Prostate gland (tissue), 2 donors: ENCODE data around the gene PDE6B. TPM values are rescaled to one million over a fixed set of nuclear protein-coding genes. Genes with fewer than 3 reads are reported as not detected.

Source experiments
- DNase-seq: peaks from one replicate; pipeline ENCODE4 v3.0.0-alpha.2; 2019; ENCODE audit warnings: low spot score
- H3K27ac ChIP-seq, 2 donors: fragments of 200-600 bp; sonication (generic); 2 replicates each; pipeline ENCODE4 v1.5.1; 2017 to 2019
- H3K27me3 ChIP-seq: fragments of 200-600 bp; sonication (generic); replicated peaks from 2 replicates; pipeline ENCODE4 v1.5.1; 2019; ENCODE audit not compliant: insufficient read depth
- H3K36me3 ChIP-seq, 2 donors: fragments of 200-600 bp; sonication (generic); 1 replicate in 1 of 2; 2 replicates in 1 of 2; pipeline versions ENCODE4 v1.5.1 to v1.8.1; 2017 to 2019
- H3K4me1 ChIP-seq: fragments of 200-600 bp; sonication (generic); replicated peaks from 2 replicates; pipeline ENCODE4 v1.5.1; 2019
- H3K4me3 ChIP-seq, 2 donors: fragments of 200-600 bp; sonication (generic); 2 replicates each; pipeline ENCODE4 v1.5.1; 2017 to 2019
- H3K9me3 ChIP-seq: fragments of 200-600 bp; sonication (generic); 2 replicates; pipeline ENCODE4 v1.5.1; 2017
- CTCF ChIP-seq, 4 experiments: fragments of 200-600 bp in 2 of 4; fragments of 450-650 bp in 2 of 4; sonication (generic) in 2 of 4; IDR thresholded peaks; 1 replicate in 3 of 4; 2 replicates in 1 of 4; pipeline ENCODE4 v1.5.1; 2016 to 2019; ENCODE audit warnings: antibody characterized with exemption in 4 of 4, mild to moderate bottlenecking in 2 of 4, moderate library complexity in 2 of 4
- POLR2A ChIP-seq: fragments of 450-650 bp; IDR thresholded peaks from one replicate; pipeline ENCODE4 v1.6.1; 2016; ENCODE audit warnings: antibody characterized with exemption, mild to moderate bottlenecking
- POLR2AphosphoS5 ChIP-seq: sonication (generic); formaldehyde crosslinking; IDR thresholded peaks from one replicate; pipeline ENCODE4 v1.6.1; 2017; ENCODE audit warnings: antibody characterized with exemption
- WGBS: methylation state at CpG from one replicate; pipeline ENCODE4 v1.1.5; 2018; 5-methylcytosine and 5-hydroxymethylcytosine counted together
- intact Hi-C: fragments of 100-400 bp; cut with DNase I; formaldehyde crosslinking; loops from one replicate; pipeline ENCODE4 v1.14.2; 2022
- total RNA-seq, 2 donors: library from RNA; depleted of rRNA; stranded (reverse); fragments of >200 nt; gene quantifications; one replicate each; pipeline ENCODE4 v1.1.0, GENCODE V29; 2016

The PDE6B gene
- total RNA-seq, 2 donors from 2014 or later = 8.0 to 9.3 TPM

DNA sequence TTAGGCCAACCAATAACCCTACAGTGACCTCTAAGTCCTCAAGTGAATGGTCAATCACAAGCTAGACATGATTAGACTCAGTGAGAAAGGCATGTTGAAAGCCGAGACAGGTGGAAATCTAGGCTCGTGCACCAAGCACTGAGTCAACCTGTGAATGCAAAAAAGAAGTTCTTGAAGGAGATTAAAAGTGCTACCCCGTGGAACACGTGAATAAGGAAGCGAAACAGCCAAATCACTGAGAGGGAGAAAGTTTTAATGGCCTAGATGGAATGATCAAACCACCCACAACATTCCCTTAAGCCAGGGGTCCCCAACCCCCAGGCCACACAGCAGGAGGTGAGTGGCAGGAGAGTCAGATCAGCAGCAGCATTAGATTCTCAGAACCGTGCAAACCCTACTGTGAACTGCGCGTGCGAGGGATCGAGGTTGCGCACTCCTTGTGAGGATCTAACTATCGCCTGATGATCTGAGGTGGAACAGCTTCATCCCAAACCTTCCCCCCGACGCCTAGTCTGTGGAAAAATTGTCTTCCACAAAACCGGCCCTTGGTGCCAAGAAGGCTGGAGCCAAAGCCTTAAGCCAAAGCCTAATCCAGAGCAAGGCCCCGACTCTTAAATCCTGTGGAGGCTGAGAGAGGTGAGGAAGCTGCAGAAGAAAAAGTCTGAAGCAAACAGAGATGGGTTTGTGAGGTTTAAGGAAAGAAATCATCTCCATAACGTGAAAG is 19.5 kb upstream of the PDE6B start:
- H3K4me3 ChIP-seq = no peak overlapping the region
- DNase-seq = no peak
- 85% methylated on average over 17 of the region's 17 CpGs for WGBS
- no peaks in the 10 kb centered on the region for H3K36me3 ChIP-seq
- TF ChIP-seq CTCF (IDR thresholded peaks at IDR 0.05) (no peak), POLR2A (no peak), POLR2AphosphoS5 (no peak)
- no peaks in the 10 kb centered on the region for H3K4me1 ChIP-seq
- intact Hi-C loops = no loop called here
- H3K27ac ChIP-seq = no peak overlapping the region
- no peaks in the 10 kb centered on the region for H3K9me3 ChIP-seq
- no peaks in the 10 kb centered on the region for H3K27me3 ChIP-seq

- DNase-seq = no peak
- WGBS = 37% methylated on average over 7 of the region's 7 CpGs
- Histone ChIP-seq H3K27me3 (no peaks in the 10 kb centered on the region), H3K4me1 (no peaks in the 10 kb centered on the region), H3K9me3 (no peaks in the 10 kb centered on the region), H3K4me3 (no peak overlapping the region), H3K36me3 (no peaks in the 10 kb centered on the region), H3K27ac (no peak overlapping the region)
- intact Hi-C loops = no loop called here
- TF ChIP-seq POLR2AphosphoS5 (no peak), POLR2A (no peak), CTCF (IDR thresholded peaks at IDR 0.05) (no peak)
These were observed 17.1 kb upstream of the PDE6B start for GRCh38 chr4:608236-608635.

DNA sequence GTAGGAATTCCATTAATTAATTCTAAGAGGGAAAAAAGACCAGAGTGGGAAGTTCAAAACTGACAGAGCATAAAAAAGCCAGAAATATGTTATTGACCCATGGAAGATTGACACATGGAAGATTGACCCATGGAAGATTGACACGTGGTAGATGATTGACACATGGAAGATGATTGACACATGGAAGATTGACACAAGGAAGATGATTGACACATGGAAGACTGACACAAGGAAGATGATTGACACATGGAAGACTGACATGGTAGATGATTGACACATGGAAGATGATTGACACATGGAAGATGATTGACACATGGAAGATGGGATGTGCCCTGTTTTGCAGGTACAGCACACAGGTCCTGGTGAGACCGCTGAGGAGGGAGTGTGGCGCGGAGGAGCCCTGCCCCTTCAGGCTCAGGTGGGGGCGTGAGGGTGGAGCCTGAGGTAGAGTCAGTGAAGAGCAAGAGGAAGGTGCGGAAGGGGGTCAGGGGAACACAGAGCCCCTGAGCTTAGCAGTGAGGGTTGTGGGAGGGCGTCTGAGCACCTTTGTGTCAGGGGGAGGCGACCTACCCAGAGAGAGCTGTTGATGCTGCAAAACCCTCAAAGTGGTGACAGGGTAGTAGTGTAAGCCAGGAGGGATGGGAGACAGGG is 15.8 kb upstream of the PDE6B start:
- DNase-seq = no peak
- WGBS = 76% methylated on average over 8 of the region's 8 CpGs
- H3K4me3 ChIP-seq = no peak overlapping the region
- H3K36me3 ChIP-seq = no peaks in the 10 kb centered on the region
- H3K27me3 ChIP-seq = no peaks in the 10 kb centered on the region
- no peaks in the 10 kb centered on the region for H3K4me1 ChIP-seq
- no peak for TF ChIP-seq POLR2A
- no peak overlapping the region for H3K27ac ChIP-seq
- intact Hi-C loops = no loop called here
- H3K9me3 ChIP-seq = no peaks in the 10 kb centered on the region

- Histone ChIP-seq H3K9me3 (no peaks in the 10 kb centered on the region), H3K27me3 (no peaks in the 10 kb centered on the region), H3K4me1 (no peaks in the 10 kb centered on the region), H3K4me3 (no peak overlapping the region), H3K36me3 (no peaks in the 10 kb centered on the region), H3K27ac (no peak overlapping the region)
- 26% methylated on average over 7 of the region's 10 CpGs for WGBS
- intact Hi-C loops = no loop called here
- no peak for TF ChIP-seq POLR2A
- TF ChIP-seq POLR2AphosphoS5 = no peak
- TF ChIP-seq CTCF (IDR thresholded peaks at IDR 0.05) = no peak
- no peak for DNase-seq
These were observed 14.7 kb upstream of the PDE6B start for GRCh38 chr4:610411-611261.

GRCh38 chr4:612052-612748 is 13.2 kb upstream of the PDE6B start:
- intact Hi-C loops = no loop called here
- H3K4me3 ChIP-seq = no peak overlapping the region
- TF ChIP-seq CTCF (IDR thresholded peaks at IDR 0.05) = no peak
- TF ChIP-seq POLR2A = no peak
- TF ChIP-seq POLR2AphosphoS5 = no peak
- H3K27me3 ChIP-seq = no peaks in the 10 kb centered on the region
- H3K27ac ChIP-seq = no peak overlapping the region
- H3K4me1 ChIP-seq = no peaks in the 10 kb centered on the region
- H3K9me3 ChIP-seq = no peaks in the 10 kb centered on the region
- WGBS = 77% methylated on average over 22 of the region's 22 CpGs
- H3K36me3 ChIP-seq = no peaks in the 10 kb centered on the region
- no peak for DNase-seq
